HG03342 (cell line): ENCODE measurements around the gene RARG.
"Not testable (repeated sequence)": the region's sequence is repeated elsewhere in the genome, so short reads cannot be mapped to it uniquely, and the experiment has no call there.

Experiments
- ATAC-seq: cut with Tn5 transposase; IDR thresholded peaks from one replicate; pipeline ENCODE4 v1.9.1; 2021; ENCODE audit warnings: mild to moderate bottlenecking, moderate library complexity; ENCODE audit not compliant: unreplicated experiment

RARG gene

GRCh38 chr12:53173085-53173715 lies 58.8 kb downstream of the RARG start:
- no peak for ATAC-seq

- ATAC-seq = no peak
Observed at GRCh38 chr12:53172352-53172751, 59.7 kb downstream of the RARG start.

- no peak for ATAC-seq
Observed at GRCh38 chr12:53171725-53172329, 60.2 kb downstream of the RARG start.

- no peak for ATAC-seq
Observed at GRCh38 chr12:53170876-53171724, 60.9 kb downstream of the RARG start.

- no peak for ATAC-seq
Observed at GRCh38 chr12:53170215-53170614, 61.8 kb downstream of the RARG start.

- no peak for ATAC-seq
Observed at GRCh38 chr12:53169644-53170043, 62.4 kb downstream of the RARG start.

GRCh38 chr12:53166837-53167236 lies 65.2 kb downstream of the RARG start:
- ATAC-seq = no peak

- not testable (repeated sequence) for ATAC-seq
Observed at GRCh38 chr12:53163008-53163407, 69.0 kb downstream of the RARG start.

- no peak for ATAC-seq
Observed at GRCh38 chr12:53161119-53161911, 70.7 kb downstream of the RARG start.

GRCh38 chr12:53160673-53161072 lies 71.3 kb downstream of the RARG start:
- ATAC-seq = no peak
